T-cell (primary cell): ENCODE results near the gene ARL15. TPM values are rescaled to one million over a fixed set of nuclear protein-coding genes. Genes with fewer than 3 reads are reported as not detected.

ENCODE experiments used
- ATAC-seq, 4 experiments: fragments of 200-7000 bp in 3 of 4; fragments of 150-1000 bp in 1 of 4; cut with Tn5 transposase; replicated peaks in 1 of 4; 1 replicate in 3 of 4; 2 replicates in 1 of 4; pipeline ENCODE4 v1.10.0; 2021; ENCODE audit warnings: moderate library complexity in 3 of 4, mild to moderate bottlenecking in 2 of 4, moderate number of reproducible peaks in 1 of 4
- CTCF ChIA-PET, 2 donors: fragments of 300-600 bp; sonication (Branson Sonifier 250); formaldehyde crosslinking; loops; one replicate each; lab custom pipeline; 2022; ENCODE audit warnings: antibody characterized with exemption in 2 of 2; lab: Charles Lee
- POLR2A ChIA-PET, 2 donors: fragments of 300-600 bp; sonication (Branson Sonifier 250); formaldehyde crosslinking; loops; one replicate each; lab custom pipeline; 2022; ENCODE audit warnings: antibody characterized with exemption in 2 of 2; lab: Charles Lee
- DNase-seq, 35 experiments: peaks; one replicate each; pipeline versions ENCODE4 v3.0.0 to v3.0.0-alpha.2; 2013 to 2023
- H3K27ac ChIP-seq: one replicate; pipeline ENCODE4 v1.5.1; 2013; ENCODE audit warnings: low read length
- H3K27me3 ChIP-seq, 2 experiments: replicated peaks in 1 of 2; 1 replicate in 1 of 2; 2 replicates in 1 of 2; pipeline versions ENCODE4 v1.6.1 to v1.7.0; 2013; ENCODE audit warnings: low read length in 1 of 2, mixed read lengths in 1 of 2; ENCODE audit not compliant: control insufficient read depth in 2 of 2, insufficient read depth in 2 of 2; ENCODE audit errors: extremely low read depth in 1 of 2
- H3K36me3 ChIP-seq, 2 donors: 1 replicate in 1 of 2; 2 replicates in 1 of 2; pipeline versions ENCODE4 v1.6.1 to v1.7.0; 2013; ENCODE audit warnings: low read length in 1 of 2; ENCODE audit not compliant: control insufficient read depth in 2 of 2, insufficient read depth in 1 of 2; ENCODE audit errors: extremely low read depth in 1 of 2
- H3K4me1 ChIP-seq, 2 experiments: 1 replicate in 1 of 2; 2 replicates in 1 of 2; pipeline versions ENCODE4 v1.6.1 to v1.7.0; 2013; ENCODE audit warnings: low read length in 2 of 2, mixed read lengths in 1 of 2; ENCODE audit not compliant: insufficient read depth in 2 of 2, control insufficient read depth in 1 of 2; ENCODE audit errors: extremely low read depth in 1 of 2
- H3K4me3 ChIP-seq, 2 donors: 1 replicate in 1 of 2; 2 replicates in 1 of 2; pipeline versions ENCODE4 v1.5.1 to v1.7.0; 2013; ENCODE audit warnings: mild to moderate bottlenecking in 2 of 2, low read length in 1 of 2, moderate library complexity in 1 of 2; ENCODE audit not compliant: control insufficient read depth in 1 of 2; ENCODE audit errors: extremely low read depth in 1 of 2
- H3K9me3 ChIP-seq: 2 replicates; pipeline ENCODE4 v1.7.0; 2013
- H3K27ac Mint-ChIP-seq, 2 donors: one replicate each; pipeline ENCODE4 v1.8.0; 2020 to 2021; ENCODE audit warnings: mild to moderate bottlenecking in 2 of 2, mixed read lengths in 2 of 2
- H3K27me3 Mint-ChIP-seq, 2 donors: one replicate each; pipeline ENCODE4 v1.8.0; 2021 to 2022; ENCODE audit warnings: mixed read lengths in 2 of 2
- H3K36me3 Mint-ChIP-seq: one replicate; pipeline ENCODE4 v1.8.0; 2021; ENCODE audit warnings: mixed read lengths
- H3K4me1 Mint-ChIP-seq, 3 donors: one replicate each; pipeline ENCODE4 v1.8.0; 2020 to 2022; ENCODE audit warnings: mixed read lengths in 3 of 3, mild to moderate bottlenecking in 1 of 3
- H3K4me3 Mint-ChIP-seq, 3 donors: one replicate each; pipeline ENCODE4 v1.8.0; 2020 to 2022; ENCODE audit warnings: mild to moderate bottlenecking in 3 of 3, mixed read lengths in 3 of 3, moderate library complexity in 3 of 3
- H3K9me3 Mint-ChIP-seq, 3 donors: one replicate each; pipeline ENCODE4 v1.8.0; 2020 to 2022; ENCODE audit warnings: mixed read lengths in 3 of 3
- WGBS: methylation state at CpG from one replicate; pipeline ENCODE4 v1.1.5; 2013; ENCODE audit warnings: missing lambda C conversion rate; ENCODE audit not compliant: insufficient coverage; 5-methylcytosine and 5-hydroxymethylcytosine counted together
- total RNA-seq, 35 experiments: library from RNA in 6 of 35; stranded (reverse) in 6 of 35; fragments of 120-200 nt in 1 of 35; gene quantifications; one replicate each; pipeline versions ENCODE4 v1.2.1 to v1.2.4 and lab custom pipeline; 2013 to 2026

ARL15 gene
- total RNA-seq, 5 donors from 2014 or later (not counting 1 experiment from before 2014, with no cell fraction given): 10.7 to 21.6 (median 11.7) TPM

- H3K27me3 Mint-ChIP-seq: no peaks in the 10 kb centered on the region
- Histone ChIP-seq H3K4me1 (no peaks in the 10 kb centered on the region), H3K36me3 (no peaks in the 10 kb centered on the region), H3K9me3 (no peaks in the 10 kb centered on the region), H3K27me3 (no peaks in the 10 kb centered on the region), H3K27ac (no peak overlapping the region), H3K4me3 (no peak overlapping the region)
- H3K4me1 Mint-ChIP-seq: peaks cover 0 to 2% (median 0%) of the 10 kb centered on the region in 3 donors
- no peak overlapping the region for H3K4me3 Mint-ChIP-seq
- no peaks in the 10 kb centered on the region for H3K9me3 Mint-ChIP-seq
- DNase-seq (no peak), ATAC-seq (no peak)
- CTCF ChIA-PET: no interaction called here
- POLR2A ChIA-PET: no interaction called here
- no CpG with 5 or more reads among the region's 3 CpGs for WGBS
- H3K36me3 Mint-ChIP-seq: peaks cover 35% of the 10 kb centered on the region
- no peak overlapping the region for H3K27ac Mint-ChIP-seq
These were observed 202.2 kb downstream of the ARL15 start for GRCh38 chr5:54108136-54108535.

GRCh38 chr5:54103871-54104270, 206.5 kb downstream of the ARL15 start:
- no peaks in the 10 kb centered on the region for H3K27me3 Mint-ChIP-seq
- ChIA-PET CTCF (no interaction called here), POLR2A (no interaction called here)
- H3K27ac Mint-ChIP-seq: no peak overlapping the region
- no peaks in the 10 kb centered on the region for H3K4me1 ChIP-seq
- ATAC-seq: no peak
- no peak overlapping the region for H3K4me3 Mint-ChIP-seq
- 80% methylated on average over 1 of the region's 1 CpG for WGBS
- H3K36me3 Mint-ChIP-seq: peaks cover 28% of the 10 kb centered on the region
- H3K27me3 ChIP-seq: no peaks in the 10 kb centered on the region
- no peaks in the 10 kb centered on the region for H3K4me1 Mint-ChIP-seq
- H3K4me3 ChIP-seq: no peak overlapping the region
- H3K9me3 Mint-ChIP-seq: no peaks in the 10 kb centered on the region
- H3K9me3 ChIP-seq: no peaks in the 10 kb centered on the region
- no peaks in the 10 kb centered on the region for H3K36me3 ChIP-seq
- no peak overlapping the region for H3K27ac ChIP-seq
- DNase-seq: no peak

- H3K4me3 ChIP-seq: no peak overlapping the region
- H3K27me3 Mint-ChIP-seq: no peaks in the 10 kb centered on the region
- no peak overlapping the region for H3K27ac Mint-ChIP-seq
- DNase-seq (no peak), ATAC-seq (no peak)
- H3K9me3 Mint-ChIP-seq: no peaks in the 10 kb centered on the region
- ChIA-PET CTCF (no interaction called here), POLR2A (no interaction called here)
- H3K9me3 ChIP-seq: no peaks in the 10 kb centered on the region
- H3K4me1 Mint-ChIP-seq: no peaks in the 10 kb centered on the region
- no peak overlapping the region for H3K27ac ChIP-seq
- peaks cover 16% of the 10 kb centered on the region for H3K36me3 Mint-ChIP-seq
- no peak overlapping the region for H3K4me3 Mint-ChIP-seq
- no peaks in the 10 kb centered on the region for H3K4me1 ChIP-seq
- H3K27me3 ChIP-seq: no peaks in the 10 kb centered on the region
- no peaks in the 10 kb centered on the region for H3K36me3 ChIP-seq
- WGBS: 96% methylated on average over 6 of the region's 9 CpGs
These were observed 212.1 kb downstream of the ARL15 start for GRCh38 chr5:54098267-54098666.

- no peaks in the 10 kb centered on the region for H3K27me3 Mint-ChIP-seq
- DNase-seq (no peak), ATAC-seq (no peak)
- ChIA-PET POLR2A (no interaction called here), CTCF (no interaction called here)
- no peaks in the 10 kb centered on the region for H3K9me3 ChIP-seq
- no peak overlapping the region for H3K4me3 ChIP-seq
- no peaks in the 10 kb centered on the region for H3K4me1 Mint-ChIP-seq
- H3K4me1 ChIP-seq: no peaks in the 10 kb centered on the region
- no peak overlapping the region for H3K27ac ChIP-seq
- H3K27ac Mint-ChIP-seq: no peak overlapping the region
- H3K27me3 ChIP-seq: no peaks in the 10 kb centered on the region
- no peaks in the 10 kb centered on the region for H3K9me3 Mint-ChIP-seq
- H3K36me3 Mint-ChIP-seq: peaks cover 20% of the 10 kb centered on the region
- no peaks in the 10 kb centered on the region for H3K36me3 ChIP-seq
- H3K4me3 Mint-ChIP-seq: no peak overlapping the region
These were observed 214.4 kb downstream of the ARL15 start for GRCh38 chr5:54095969-54096368.

- no peak overlapping the region for H3K4me3 Mint-ChIP-seq
- peaks cover 24% of the 10 kb centered on the region for H3K36me3 Mint-ChIP-seq
- Histone ChIP-seq H3K4me1 (no peaks in the 10 kb centered on the region), H3K27ac (no peak overlapping the region), H3K9me3 (no peaks in the 10 kb centered on the region), H3K4me3 (no peak overlapping the region), H3K27me3 (no peaks in the 10 kb centered on the region), H3K36me3 (no peaks in the 10 kb centered on the region)
- ATAC-seq: no peak
- ChIA-PET CTCF (no interaction called here), POLR2A (no interaction called here)
- H3K4me1 Mint-ChIP-seq: no peaks in the 10 kb centered on the region
- no peaks in the 10 kb centered on the region for H3K9me3 Mint-ChIP-seq
- no peaks in the 10 kb centered on the region for H3K27me3 Mint-ChIP-seq
- WGBS: no CpG with 5 or more reads among the region's 2 CpGs
- H3K27ac Mint-ChIP-seq: no peak overlapping the region
- DNase-seq: no peak
These were observed 215.7 kb downstream of the ARL15 start for GRCh38 chr5:54094706-54095105.

- 100% methylated on average over 1 of the region's 2 CpGs for WGBS
- CTCF ChIA-PET: no interaction called here
- H3K4me3 ChIP-seq: no peak overlapping the region
- H3K9me3 ChIP-seq: no peaks in the 10 kb centered on the region
- H3K4me3 Mint-ChIP-seq: no peak overlapping the region
- no peaks in the 10 kb centered on the region for H3K9me3 Mint-ChIP-seq
- no peaks in the 10 kb centered on the region for H3K36me3 ChIP-seq
- H3K4me1 ChIP-seq: no peaks in the 10 kb centered on the region
- no peaks in the 10 kb centered on the region for H3K27me3 ChIP-seq
- H3K4me1 Mint-ChIP-seq: no peaks in the 10 kb centered on the region
- H3K36me3 Mint-ChIP-seq: peaks cover 26% of the 10 kb centered on the region
- H3K27me3 Mint-ChIP-seq: no peaks in the 10 kb centered on the region
- no peak for DNase-seq
- no peak for ATAC-seq
- H3K27ac Mint-ChIP-seq: no peak overlapping the region
- no peak overlapping the region for H3K27ac ChIP-seq
- POLR2A ChIA-PET: no interaction called here
These were observed 216.5 kb downstream of the ARL15 start for GRCh38 chr5:54093861-54094260.

- Mint-ChIP-seq H3K27ac (no peak overlapping the region), H3K9me3 (no peaks in the 10 kb centered on the region), H3K27me3 (no peaks in the 10 kb centered on the region), H3K4me1 (no peaks in the 10 kb centered on the region), H3K36me3 (peaks cover 29% of the 10 kb centered on the region), H3K4me3 (no peak overlapping the region)
- no peak for DNase-seq
- no CpG with 5 or more reads among the region's 1 CpG for WGBS
- Histone ChIP-seq H3K4me3 (no peak overlapping the region), H3K27ac (no peak overlapping the region), H3K4me1 (no peaks in the 10 kb centered on the region), H3K9me3 (no peaks in the 10 kb centered on the region), H3K27me3 (no peaks in the 10 kb centered on the region), H3K36me3 (no peaks in the 10 kb centered on the region)
- CTCF ChIA-PET: interaction anchor here in 1 of 2 donors (0.6 kb wide), 1 partner anchor 122 kb away, joined by 3 read pairs; no protein-coding TSS in a partner anchor
- no peak for ATAC-seq
- POLR2A ChIA-PET: no interaction called here
These were observed 217.3 kb downstream of the ARL15 start for GRCh38 chr5:54093081-54093492.
